PC-9 (cell line): ENCODE results near the gene ATP2B1. TPM values are rescaled to one million over a fixed set of nuclear protein-coding genes. Genes with fewer than 3 reads are reported as not detected.

Experiments
- BruUV-seq: library from RNA; stranded (reverse); fragments of 400-500 nt; replicated peaks from 2 replicates; lab custom pipeline; 2021; lab: Mats Ljungman, UMichigan
- CTCF ChIA-PET: fragments of 300-600 bp; sonication (Branson Sonifier 250); formaldehyde crosslinking; loops from one replicate; lab custom pipeline; 2022; ENCODE audit warnings: antibody characterized with exemption; lab: Charles Lee
- POLR2A ChIA-PET: fragments of 300-600 bp; sonication (Branson Sonifier 250); formaldehyde crosslinking; loops from one replicate; lab custom pipeline; 2022; ENCODE audit warnings: antibody characterized with exemption; ENCODE audit not compliant: unreplicated experiment; lab: Charles Lee
- DNase-seq, 2 experiments: peaks; one replicate each; pipeline versions ENCODE4 v3.0.0 to v3.0.0-alpha.2; 2015 to 2022; ENCODE audit warnings: mixed read lengths in 1 of 2
- H2AFZ ChIP-seq: fragments of 200-600 bp; sonication (generic); 2 replicates; pipeline ENCODE4 v1.8.1; 2017; ENCODE audit warnings: antibody characterized with exemption
- H3F3A ChIP-seq: fragments of 200-600 bp; sonication (generic); 2 replicates; pipeline ENCODE4 v1.8.1; 2017; ENCODE audit warnings: antibody characterized with exemption, mild to moderate bottlenecking, low read depth; ENCODE audit not compliant: insufficient read depth
- H3K27ac ChIP-seq: fragments of 200-600 bp; sonication (generic); 2 replicates; pipeline ENCODE4 v1.6.1; 2016; ENCODE audit warnings: mixed run types
- H3K27me3 ChIP-seq: fragments of 200-600 bp; sonication (generic); 2 replicates; pipeline ENCODE4 v1.6.1; 2016; ENCODE audit warnings: low read depth, mixed run types; ENCODE audit not compliant: insufficient read depth
- H3K36me3 ChIP-seq: fragments of 200-600 bp; sonication (generic); 2 replicates; pipeline ENCODE4 v1.6.1; 2016; ENCODE audit warnings: low read depth, mixed run types
- H3K4me1 ChIP-seq: fragments of 200-600 bp; sonication (generic); replicated peaks from 2 replicates; pipeline ENCODE4 v1.6.1; 2016; ENCODE audit warnings: mixed run types; ENCODE audit not compliant: insufficient read depth
- H3K4me2 ChIP-seq: fragments of 200-600 bp; sonication (generic); 2 replicates; pipeline ENCODE4 v1.6.1; 2017; ENCODE audit warnings: mixed run types
- H3K4me3 ChIP-seq: fragments of 200-600 bp; sonication (generic); 2 replicates; pipeline ENCODE4 v1.6.1; 2016; ENCODE audit warnings: mixed run types
- H3K79me2 ChIP-seq: fragments of 200-600 bp; sonication (generic); 2 replicates; pipeline ENCODE4 v1.6.1; 2017; ENCODE audit warnings: low read depth, mixed run types
- H3K9me2 ChIP-seq: fragments of 200-600 bp; sonication (generic); 2 replicates; pipeline ENCODE4 v1.8.1; 2017; ENCODE audit warnings: mild to moderate bottlenecking; ENCODE audit not compliant: insufficient read depth
- H3K9me3 ChIP-seq: fragments of 200-600 bp; sonication (generic); 2 replicates; pipeline ENCODE4 v1.8.1; 2016; ENCODE audit warnings: low read depth; ENCODE audit not compliant: insufficient read depth
- H4K20me1 ChIP-seq: fragments of 200-600 bp; sonication (generic); 2 replicates; pipeline ENCODE4 v1.8.1; 2017; ENCODE audit not compliant: insufficient read depth
- CTCF ChIP-seq: fragments of 200-600 bp; sonication (generic); conservative IDR thresholded peaks from 2 replicates; pipeline ENCODE4 v1.6.1; 2017; ENCODE audit warnings: mixed run types, antibody characterized with exemption, mild to moderate bottlenecking, moderate library complexity
- EZH2 ChIP-seq: fragments of 200-600 bp; sonication (generic); IDR thresholded peaks from 2 replicates; pipeline ENCODE4 v1.8.0; 2017; ENCODE audit warnings: antibody characterized with exemption, low read depth
- intact Hi-C: fragments of 100-400 bp; cut with micrococcal nuclease; formaldehyde crosslinking; loops from one replicate; pipeline ENCODE4 v1.10.0; 2022; ENCODE audit not compliant: unreplicated experiment
- total RNA-seq: library from RNA; stranded (reverse); gene quantifications from 2 replicates; pipeline ENCODE4 v1.2.3, GENCODE V29; 2021

The ATP2B1 gene
- total RNA-seq, 1 experiment from 2014 or later: 29.4 TPM

- Histone ChIP-seq H3K79me2 (no peaks in the 10 kb centered on the region), H3K9me2 (no peaks in the 10 kb centered on the region), H3K27ac (no peak overlapping the region), H3K36me3 (no peaks in the 10 kb centered on the region), H3F3A (peaks cover 20% of the 10 kb centered on the region), H4K20me1 (no peaks in the 10 kb centered on the region), H3K9me3 (peaks cover 3% of the 10 kb centered on the region; the same call in 1 of the 2 replicates), H3K27me3 (no peaks in the 10 kb centered on the region), H3K4me1 (peaks cover 30% of the 10 kb centered on the region), H3K4me2 (no peak overlapping the region), H3K4me3 (no peak overlapping the region), H2AFZ (no peak overlapping the region)
- TF ChIP-seq EZH2: no peak
- no peak for TF ChIP-seq CTCF
- DNase-seq: no peak
- intact Hi-C loops: no loop called here
- POLR2A ChIA-PET: no interaction called here
- BruUV-seq: no TSS peak
- CTCF ChIA-PET: no interaction called here
These were observed 22.5 kb upstream of the ATP2B1 start for GRCh38 chr12:89731089-89731488.

- H3K27me3 ChIP-seq: no peaks in the 10 kb centered on the region
- CTCF ChIA-PET: no interaction called here
- H3K9me2 ChIP-seq: no peaks in the 10 kb centered on the region
- POLR2A ChIA-PET: no interaction called here
- intact Hi-C loops: no loop called here
- no peaks in the 10 kb centered on the region for H3K36me3 ChIP-seq
- DNase-seq: no peak
- no peak overlapping the region for H3K4me2 ChIP-seq
- BruUV-seq: no TSS peak
- no peaks in the 10 kb centered on the region for H4K20me1 ChIP-seq
- H2AFZ ChIP-seq: no peak overlapping the region
- TF ChIP-seq EZH2 (no peak), CTCF (no peak)
- H3K27ac ChIP-seq: no peak overlapping the region
- H3K9me3 ChIP-seq: peaks cover 3% of the 10 kb centered on the region; the same call in 1 of the 2 replicates
- H3K4me1 ChIP-seq: peaks cover 30% of the 10 kb centered on the region
- no peaks in the 10 kb centered on the region for H3K79me2 ChIP-seq
- H3F3A ChIP-seq: peaks cover 20% of the 10 kb centered on the region
- H3K4me3 ChIP-seq: no peak overlapping the region
These were observed 21.4 kb upstream of the ATP2B1 start for GRCh38 chr12:89729946-89730459.

GRCh38 chr12:89723276-89723675, 14.6 kb upstream of the ATP2B1 start:
- Histone ChIP-seq H3K4me3 (no peak overlapping the region), H3F3A (no peaks in the 10 kb centered on the region)

More at GRCh38 chr12:89723276-89723675, 14.6 kb upstream of the ATP2B1 start:
- Histone ChIP-seq H3K79me2 (no peaks in the 10 kb centered on the region), H3K4me1 (no peaks in the 10 kb centered on the region), H3K9me3 (no peaks in the 10 kb centered on the region; the same call in 1 of the 2 replicates), H3K36me3 (no peaks in the 10 kb centered on the region), H3K27me3 (no peaks in the 10 kb centered on the region), H4K20me1 (no peaks in the 10 kb centered on the region), H3K4me2 (no peak overlapping the region), H2AFZ (no peak overlapping the region), H3K9me2 (no peaks in the 10 kb centered on the region), H3K27ac (no peak overlapping the region)
- ChIA-PET CTCF (no interaction called here), POLR2A (no interaction called here)
- no peak for DNase-seq
- no TSS peak for BruUV-seq
- TF ChIP-seq EZH2 (no peak), CTCF (no peak)
- intact Hi-C loops: no loop called here
